Glutamatergic neuron (in vitro differentiated cells): Measurements from ENCODE around the gene ANO5. TPM values are rescaled to one million over a fixed set of nuclear protein-coding genes. Genes with fewer than 3 reads are reported as not detected.

Experiments used
- DNase-seq: peaks from one replicate; pipeline ENCODE4 v3.0.0; 2022
- H3K27ac Mint-ChIP-seq: one replicate; pipeline ENCODE4 v1.8.0; 2020; ENCODE audit warnings: mild to moderate bottlenecking, mixed read lengths, inconsistent platforms; ENCODE audit not compliant: unreplicated experiment
- H3K27me3 Mint-ChIP-seq: one replicate; pipeline ENCODE4 v1.8.0; 2020; ENCODE audit warnings: mild to moderate bottlenecking, moderate library complexity, mixed read lengths, inconsistent platforms; ENCODE audit not compliant: unreplicated experiment
- H3K36me3 Mint-ChIP-seq: one replicate; pipeline ENCODE4 v1.8.0; 2020; ENCODE audit warnings: mild to moderate bottlenecking, mixed read lengths, inconsistent platforms; ENCODE audit not compliant: unreplicated experiment
- H3K4me1 Mint-ChIP-seq: one replicate; pipeline ENCODE4 v1.8.0; 2020; ENCODE audit warnings: mild to moderate bottlenecking, low read depth, mixed read lengths, inconsistent platforms; ENCODE audit not compliant: unreplicated experiment
- H3K4me3 Mint-ChIP-seq: one replicate; pipeline ENCODE4 v1.8.0; 2020; ENCODE audit warnings: mild to moderate bottlenecking, mixed read lengths, inconsistent platforms; ENCODE audit not compliant: unreplicated experiment
- H3K9me3 Mint-ChIP-seq: one replicate; pipeline ENCODE4 v1.8.0; 2020; ENCODE audit warnings: mild to moderate bottlenecking, moderate library complexity, mixed read lengths, inconsistent platforms; ENCODE audit not compliant: unreplicated experiment
- long read RNA-seq: library from polyadenylated mRNA; unstranded; transcript quantifications from one replicate; pipeline ENCODE4 v2.0.0, GENCODE V29; 2020; ENCODE audit not compliant: unreplicated experiment
- total RNA-seq: library from RNA; stranded (reverse); fragmentation: NEBNext Ultra II Directional; extraction: Animal tissue kit (Norgen Biotek cat#: 25700); gene quantifications from one replicate; pipeline ENCODE4 v1.2.1, GENCODE V29; 2021; ENCODE audit not compliant: unreplicated experiment
- TF ChIP-seq, protein P1 (sequence below): fragments of 200-600 bp; sonication (generic); IDR thresholded peaks from one replicate; pipeline ENCODE4 v1.5.0; 2021; ENCODE audit not compliant: partially characterized antibody, unreplicated experiment

Gene ANO5, protein sequence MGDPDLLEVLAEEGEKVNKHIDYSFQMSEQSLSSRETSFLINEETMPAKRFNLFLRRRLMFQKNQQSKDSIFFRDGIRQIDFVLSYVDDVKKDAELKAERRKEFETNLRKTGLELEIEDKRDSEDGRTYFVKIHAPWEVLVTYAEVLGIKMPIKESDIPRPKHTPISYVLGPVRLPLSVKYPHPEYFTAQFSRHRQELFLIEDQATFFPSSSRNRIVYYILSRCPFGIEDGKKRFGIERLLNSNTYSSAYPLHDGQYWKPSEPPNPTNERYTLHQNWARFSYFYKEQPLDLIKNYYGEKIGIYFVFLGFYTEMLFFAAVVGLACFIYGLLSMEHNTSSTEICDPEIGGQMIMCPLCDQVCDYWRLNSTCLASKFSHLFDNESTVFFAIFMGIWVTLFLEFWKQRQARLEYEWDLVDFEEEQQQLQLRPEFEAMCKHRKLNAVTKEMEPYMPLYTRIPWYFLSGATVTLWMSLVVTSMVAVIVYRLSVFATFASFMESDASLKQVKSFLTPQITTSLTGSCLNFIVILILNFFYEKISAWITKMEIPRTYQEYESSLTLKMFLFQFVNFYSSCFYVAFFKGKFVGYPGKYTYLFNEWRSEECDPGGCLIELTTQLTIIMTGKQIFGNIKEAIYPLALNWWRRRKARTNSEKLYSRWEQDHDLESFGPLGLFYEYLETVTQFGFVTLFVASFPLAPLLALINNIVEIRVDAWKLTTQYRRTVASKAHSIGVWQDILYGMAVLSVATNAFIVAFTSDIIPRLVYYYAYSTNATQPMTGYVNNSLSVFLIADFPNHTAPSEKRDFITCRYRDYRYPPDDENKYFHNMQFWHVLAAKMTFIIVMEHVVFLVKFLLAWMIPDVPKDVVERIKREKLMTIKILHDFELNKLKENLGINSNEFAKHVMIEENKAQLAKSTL
- 5.4 TPM for total RNA-seq
- long read RNA-seq, partial matches to known transcripts, result 0 of 2 reads
- long read RNA-seq, other reads (novel, unspliced or antisense), result 2 of 2 reads

DNA sequence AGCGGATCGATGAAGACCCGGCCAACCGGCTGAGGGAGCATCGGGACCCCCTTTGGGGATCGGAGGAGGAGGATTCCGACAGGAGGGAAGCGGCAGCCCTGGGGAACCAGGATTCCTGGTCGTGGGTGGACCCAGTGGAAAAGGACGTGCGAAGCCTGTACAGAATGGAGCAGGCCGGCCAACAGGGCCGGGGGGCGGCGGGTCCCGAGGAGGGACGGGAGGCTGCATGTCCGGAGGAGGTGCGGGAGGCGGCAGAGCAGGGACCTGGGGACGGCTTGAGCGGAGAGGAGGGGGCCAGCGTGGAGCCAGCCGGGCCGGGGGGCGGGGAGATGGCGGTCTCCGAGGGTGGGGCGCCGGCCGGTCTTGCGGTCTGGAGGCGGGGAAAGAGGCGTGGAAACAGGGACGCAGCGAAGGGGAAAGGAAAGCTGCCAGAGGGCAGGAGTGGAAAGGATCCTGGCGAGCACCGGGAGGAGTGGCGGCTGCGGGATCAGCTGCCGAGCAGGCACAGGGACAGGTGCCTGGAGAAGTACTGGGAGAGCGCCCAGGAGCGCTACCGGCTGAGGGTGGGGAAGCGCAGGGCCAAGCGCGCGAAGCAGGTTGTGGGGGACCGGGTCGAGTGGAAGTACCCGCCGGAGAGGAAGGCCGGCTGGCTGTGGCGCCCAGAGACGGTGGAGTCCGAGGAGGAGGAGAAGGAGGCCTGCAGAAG, at the start of gene ANO5:
TSS of gene ANO5 (plus strand) at position 444 of the 706 bp plus-strand sequence. CDS start 408 bp downstream, outside the sequence.
- Mint-ChIP-seq H3K4me3 (peak within 1 kb of the TSS; percentile 97), H3K27ac (peak within 1 kb of the TSS; percentile 59), H3K36me3 (no peaks in the 10 kb centered on the region), H3K9me3 (peaks cover 3% of the 10 kb centered on the region), H3K27me3 (peaks cover 9% of the 10 kb centered on the region), H3K4me1 (peaks cover 7% of the 10 kb centered on the region)
- DNase-seq, result peak; percentile 75
- TF ChIP-seq, protein P1, sequence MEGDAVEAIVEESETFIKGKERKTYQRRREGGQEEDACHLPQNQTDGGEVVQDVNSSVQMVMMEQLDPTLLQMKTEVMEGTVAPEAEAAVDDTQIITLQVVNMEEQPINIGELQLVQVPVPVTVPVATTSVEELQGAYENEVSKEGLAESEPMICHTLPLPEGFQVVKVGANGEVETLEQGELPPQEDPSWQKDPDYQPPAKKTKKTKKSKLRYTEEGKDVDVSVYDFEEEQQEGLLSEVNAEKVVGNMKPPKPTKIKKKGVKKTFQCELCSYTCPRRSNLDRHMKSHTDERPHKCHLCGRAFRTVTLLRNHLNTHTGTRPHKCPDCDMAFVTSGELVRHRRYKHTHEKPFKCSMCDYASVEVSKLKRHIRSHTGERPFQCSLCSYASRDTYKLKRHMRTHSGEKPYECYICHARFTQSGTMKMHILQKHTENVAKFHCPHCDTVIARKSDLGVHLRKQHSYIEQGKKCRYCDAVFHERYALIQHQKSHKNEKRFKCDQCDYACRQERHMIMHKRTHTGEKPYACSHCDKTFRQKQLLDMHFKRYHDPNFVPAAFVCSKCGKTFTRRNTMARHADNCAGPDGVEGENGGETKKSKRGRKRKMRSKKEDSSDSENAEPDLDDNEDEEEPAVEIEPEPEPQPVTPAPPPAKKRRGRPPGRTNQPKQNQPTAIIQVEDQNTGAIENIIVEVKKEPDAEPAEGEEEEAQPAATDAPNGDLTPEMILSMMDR, result no peak

DNA sequence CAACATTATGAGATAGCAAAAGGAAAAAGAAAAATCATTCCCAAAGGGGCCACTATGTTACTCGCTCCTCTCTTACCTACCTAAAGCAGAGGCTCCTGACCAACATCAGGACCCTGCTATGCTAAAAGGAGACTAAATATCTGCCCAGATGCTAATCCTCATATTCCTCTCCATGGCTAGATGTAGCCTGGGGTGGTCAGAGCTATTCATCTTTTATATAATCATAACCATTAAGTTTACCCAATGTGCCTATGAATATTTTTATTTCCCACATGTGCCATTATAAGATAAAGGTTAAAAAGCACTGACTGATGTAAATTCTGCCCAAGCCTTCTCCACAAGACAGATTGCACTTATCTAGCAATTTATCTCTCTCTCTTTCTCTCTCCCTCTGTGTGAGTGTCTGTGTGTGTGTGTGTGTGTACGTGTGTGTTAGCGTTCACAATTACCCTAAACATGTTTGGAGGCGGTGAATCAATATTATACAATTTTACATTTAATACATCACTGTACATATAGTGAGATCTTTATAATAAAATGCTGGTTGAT, 41.2 kb upstream of the ANO5 start:
- H3K4me1 Mint-ChIP-seq, result no peaks in the 10 kb centered on the region
- H3K36me3 Mint-ChIP-seq, result no peaks in the 10 kb centered on the region
- no peak for DNase-seq
- no peaks in the 10 kb centered on the region for H3K9me3 Mint-ChIP-seq
- TF ChIP-seq, protein P1, result no peak
- no peak overlapping the region for H3K27ac Mint-ChIP-seq
- peaks cover 2% of the 10 kb centered on the region for H3K27me3 Mint-ChIP-seq
- no peak overlapping the region for H3K4me3 Mint-ChIP-seq

- no peak overlapping the region for H3K4me3 Mint-ChIP-seq
- no peak for DNase-seq
- no peak overlapping the region for H3K27ac Mint-ChIP-seq
- H3K36me3 Mint-ChIP-seq, result no peaks in the 10 kb centered on the region
- TF ChIP-seq, protein P1, result no peak
- H3K9me3 Mint-ChIP-seq, result no peaks in the 10 kb centered on the region
- no peaks in the 10 kb centered on the region for H3K4me1 Mint-ChIP-seq
- H3K27me3 Mint-ChIP-seq, result peaks cover 1% of the 10 kb centered on the region
These were observed 35.4 kb upstream of the ANO5 start for GRCh38 chr11:22157531-22157930.

DNA sequence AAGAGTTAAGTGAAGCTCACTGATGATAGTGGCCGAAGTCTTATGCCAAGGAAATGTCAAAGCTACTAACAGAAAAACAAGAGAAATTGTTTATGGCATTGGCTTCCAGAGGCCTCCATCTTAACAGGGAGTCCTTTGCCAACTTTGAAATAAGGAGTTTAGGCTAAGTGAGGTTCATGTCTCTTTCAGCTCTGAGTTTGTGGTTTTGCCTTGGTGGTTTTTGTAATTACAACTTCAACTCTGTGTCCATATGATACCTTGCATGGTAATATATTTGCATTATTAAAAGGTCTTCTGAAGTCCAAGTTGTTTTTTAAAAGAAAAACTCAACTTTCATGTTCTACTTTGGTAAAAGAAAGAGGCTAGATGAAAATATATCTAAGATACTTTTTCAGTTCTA, 31.4 kb upstream of the ANO5 start:
- TF ChIP-seq, protein P1, result no peak
- Mint-ChIP-seq H3K27ac (no peak overlapping the region), H3K4me3 (no peak overlapping the region), H3K9me3 (no peaks in the 10 kb centered on the region), H3K27me3 (peaks cover 6% of the 10 kb centered on the region), H3K36me3 (no peaks in the 10 kb centered on the region), H3K4me1 (no peaks in the 10 kb centered on the region)
- DNase-seq, result no peak
